HG03575 (cell line): ENCODE results near the gene CATSPERZ.

Source experiments
- ATAC-seq: cut with Tn5 transposase; IDR thresholded peaks from one replicate; pipeline ENCODE4 v1.9.1; 2021; ENCODE audit not compliant: unreplicated experiment, insufficient number of reproducible peaks, low FRiP score; ENCODE audit errors: extremely low read depth

CATSPERZ gene

DNA sequence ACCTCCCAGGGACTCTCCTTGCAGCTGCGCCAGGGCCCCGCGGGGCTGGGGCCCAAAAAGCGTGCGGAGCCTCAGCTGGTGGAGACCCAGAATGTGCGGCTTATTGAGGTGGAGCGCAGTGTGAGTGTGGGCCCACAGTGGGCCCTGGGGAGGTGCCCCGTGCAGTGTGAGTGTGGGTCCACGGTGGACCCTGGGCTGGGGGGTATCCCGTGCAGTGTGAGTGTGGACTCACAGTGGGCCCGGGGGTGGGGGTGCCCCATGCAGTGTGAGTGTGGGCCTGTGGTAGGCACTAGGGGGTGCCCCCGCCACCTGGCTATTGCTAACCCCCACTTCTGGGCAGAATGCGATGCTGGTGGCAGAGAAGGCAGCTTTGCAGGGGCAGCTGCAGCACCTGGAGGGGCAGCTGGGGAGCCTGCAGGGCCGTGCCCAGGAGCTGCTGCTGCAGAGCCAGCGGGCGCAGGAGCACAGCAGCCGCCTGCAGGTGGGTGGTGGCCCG lies 51.0 kb downstream of the CATSPERZ start:
- ATAC-seq = no peak

DNA sequence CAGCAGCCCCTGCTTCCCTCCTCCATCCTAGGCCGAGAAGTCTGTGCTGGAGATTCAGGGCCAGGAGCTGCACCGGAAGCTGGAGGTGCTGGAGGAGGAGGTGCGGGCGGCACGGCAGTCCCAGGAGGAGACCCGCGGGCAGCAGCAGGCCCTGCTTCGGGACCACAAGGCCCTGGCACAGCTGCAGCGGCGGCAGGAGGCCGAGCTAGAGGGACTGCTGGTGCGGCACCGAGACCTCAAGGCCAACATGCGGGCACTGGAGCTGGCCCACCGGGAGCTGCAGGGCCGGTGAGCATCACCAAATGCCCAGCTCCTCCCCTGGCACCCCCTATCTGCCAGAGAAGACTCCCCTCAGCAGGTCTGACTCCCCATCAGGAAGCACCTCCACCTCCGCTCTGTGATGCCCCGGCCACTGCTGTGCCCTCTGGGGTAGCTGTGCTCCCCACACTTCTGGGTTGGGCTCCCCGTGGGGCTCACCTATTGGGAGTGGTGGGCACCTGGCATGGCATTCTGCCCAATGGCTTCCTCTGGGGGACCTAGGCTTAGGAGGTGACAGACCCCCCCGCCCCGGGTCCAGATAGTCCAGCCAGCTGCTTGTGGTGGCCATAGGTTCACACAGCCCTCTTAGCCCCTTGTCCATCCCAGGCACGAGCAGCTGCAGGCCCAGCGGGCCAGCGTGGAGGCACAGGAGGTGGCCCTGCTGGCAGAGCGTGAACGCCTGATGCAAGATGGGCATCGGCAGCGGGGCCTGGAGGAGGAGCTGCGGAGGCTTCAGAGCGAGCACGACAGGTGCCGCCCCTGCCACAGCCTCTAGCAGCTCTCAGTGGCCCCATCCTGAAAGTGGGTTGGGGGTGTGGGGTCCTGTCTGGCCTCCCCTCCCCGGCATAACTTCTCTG lies 52.2 kb downstream of the CATSPERZ start:
- no peak for ATAC-seq

DNA sequence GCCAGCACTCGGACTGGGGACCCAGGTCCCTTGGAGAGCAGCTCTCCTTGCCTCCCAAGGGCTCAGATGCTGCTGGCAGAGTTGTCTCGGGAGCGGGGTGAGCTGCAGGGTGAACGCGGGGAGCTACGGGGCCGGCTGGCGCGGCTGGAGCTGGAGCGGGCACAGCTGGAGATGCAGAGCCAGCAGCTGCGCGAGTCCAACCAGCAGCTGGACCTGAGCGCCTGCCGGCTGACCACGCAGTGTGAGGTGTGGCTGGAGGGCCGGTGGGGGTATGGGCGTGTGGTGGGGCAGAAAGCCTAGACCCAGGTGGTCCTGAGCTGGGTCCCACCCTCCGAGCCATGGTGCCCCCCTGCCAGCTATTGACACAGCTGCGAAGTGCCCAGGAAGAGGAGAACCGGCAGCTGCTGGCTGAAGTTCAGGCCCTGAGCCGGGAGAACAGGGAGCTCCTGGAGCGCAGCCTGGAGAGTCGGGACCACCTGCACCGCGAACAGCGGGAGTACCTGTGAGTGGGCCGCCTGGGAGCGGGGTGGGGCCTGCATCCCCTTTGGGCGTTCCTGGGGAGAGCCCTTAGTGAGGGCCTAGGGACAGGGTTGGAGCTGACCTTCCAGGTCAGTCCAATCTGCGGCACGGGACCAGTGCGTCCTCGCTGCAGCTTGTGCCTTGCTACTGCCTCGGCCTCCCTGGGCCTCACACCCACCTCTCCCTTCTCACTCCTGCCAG lies 53.0 kb downstream of the CATSPERZ start:
- ATAC-seq = no peak

DNA sequence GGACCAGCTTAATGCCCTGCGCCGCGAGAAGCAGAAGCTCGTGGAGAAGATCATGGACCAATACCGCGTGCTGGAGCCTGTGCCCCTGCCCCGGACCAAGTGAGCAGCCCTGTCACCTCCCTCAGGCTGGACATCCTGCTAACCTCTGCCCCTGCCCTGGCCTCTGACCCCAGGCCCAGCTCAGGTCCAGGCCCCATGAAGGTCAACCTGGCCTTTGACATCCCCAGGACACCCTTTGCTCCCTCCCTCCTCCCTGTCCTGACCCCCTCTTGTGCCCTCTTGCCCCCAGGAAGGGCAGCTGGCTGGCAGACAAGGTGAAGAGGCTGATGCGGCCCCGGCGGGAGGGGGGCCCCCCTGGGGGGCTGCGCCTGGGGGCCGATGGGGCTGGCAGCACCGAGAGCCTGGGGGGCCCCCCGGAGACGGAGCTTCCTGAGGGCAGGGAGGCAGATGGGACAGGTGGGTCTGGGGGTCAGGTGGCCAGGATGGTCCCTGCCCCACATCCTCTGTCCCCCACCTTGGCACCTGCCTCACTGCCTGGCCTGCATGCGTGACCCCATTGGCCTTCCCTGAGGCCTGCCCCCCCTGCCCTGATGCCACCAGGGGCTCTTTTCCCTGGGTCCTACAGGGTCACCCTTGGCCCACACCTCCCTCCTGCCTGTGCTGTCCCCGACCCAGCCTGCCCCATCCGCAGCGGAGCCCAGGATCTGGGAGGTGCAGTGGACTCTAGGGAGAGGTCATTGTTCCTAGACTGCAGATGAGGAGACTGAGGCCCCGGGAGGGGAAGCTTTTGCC lies 53.8 kb downstream of the CATSPERZ start:
- no peak for ATAC-seq
